IPS-18c (cell line): ENCODE measurements around the gene CASP10.
A peak's percentile ranks its signal among the peaks of the same experiment; 100 is the strongest.
"Not testable (repeated sequence)": the region's sequence is repeated elsewhere in the genome, so short reads cannot be mapped to it uniquely, and the experiment has no call there.

Experiments
- H3K4me3 ChIP-seq: 2 replicates; pipeline ENCODE4 v1.7.0; 2013; ENCODE audit warnings: low read depth, mild to moderate bottlenecking, low read length, moderate library complexity; ENCODE audit not compliant: insufficient read depth
- H3K9me3 ChIP-seq: one replicate; pipeline ENCODE4 v1.6.1; 2013; ENCODE audit warnings: mild to moderate bottlenecking, low read length, moderate library complexity; ENCODE audit not compliant: control insufficient read depth, insufficient read depth

CASP10 gene

DNA sequence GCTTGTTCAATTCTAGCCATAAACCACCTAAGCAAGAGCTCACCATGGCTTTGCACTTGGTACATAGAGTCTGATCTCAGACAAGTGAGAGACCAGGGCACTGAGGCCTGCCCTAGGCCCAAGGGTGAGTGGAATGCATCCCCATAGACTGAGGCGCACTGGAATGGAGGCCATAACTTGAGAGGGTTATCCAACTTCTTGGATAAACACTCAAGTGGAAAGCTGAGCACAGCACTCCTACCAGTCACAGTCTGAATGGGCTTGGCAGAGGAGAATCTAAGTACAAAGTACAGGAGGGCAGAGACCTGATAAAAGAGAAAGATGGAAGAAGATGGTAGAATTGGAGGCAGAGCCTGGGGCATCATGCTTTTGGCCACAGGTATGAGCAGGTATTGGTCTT, 30.4 kb upstream of the CASP10 start:
- H3K9me3 ChIP-seq = no peaks in the 10 kb centered on the region
- no peak overlapping the region for H3K4me3 ChIP-seq

DNA sequence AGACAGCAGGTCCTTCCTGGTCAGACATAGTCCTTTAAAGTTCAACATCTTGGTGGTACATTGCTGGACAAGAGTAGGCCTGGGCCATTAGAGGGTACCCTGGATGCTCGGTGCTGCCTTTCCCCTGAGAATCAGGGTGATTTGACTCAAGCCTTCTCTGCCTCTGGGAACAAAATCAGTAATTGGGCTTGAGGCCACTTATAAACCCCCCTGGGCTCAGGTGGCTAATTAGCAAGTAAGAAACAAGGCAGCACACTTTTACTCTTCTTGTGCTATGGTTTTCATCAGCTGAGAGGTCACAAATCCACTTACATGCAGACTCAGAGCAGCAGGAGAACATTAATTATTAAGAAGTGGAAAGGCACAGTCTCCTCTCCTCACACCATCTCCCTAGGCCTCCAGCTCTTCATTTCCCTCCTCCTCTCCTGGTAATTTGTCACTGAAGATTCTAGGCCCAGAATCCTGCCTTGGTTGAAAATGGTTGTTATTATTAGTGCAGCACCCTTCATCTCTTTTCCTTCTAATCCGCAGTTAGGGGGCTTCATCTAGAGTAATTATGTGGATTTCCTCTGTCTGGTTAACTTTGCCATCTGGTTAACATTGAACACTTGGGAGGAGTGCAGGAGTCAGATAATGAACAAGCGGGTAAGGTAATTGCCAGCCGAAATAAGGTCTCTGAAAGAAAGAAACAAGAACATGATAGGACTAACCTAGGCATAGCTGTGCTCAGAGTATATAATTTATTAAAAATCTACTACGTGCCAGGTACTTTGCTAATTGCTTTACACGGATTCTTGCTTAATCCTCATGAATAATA, 29.7 kb upstream of the CASP10 start:
- Histone ChIP-seq H3K4me3 (no peak overlapping the region), H3K9me3 (no peaks in the 10 kb centered on the region)

DNA sequence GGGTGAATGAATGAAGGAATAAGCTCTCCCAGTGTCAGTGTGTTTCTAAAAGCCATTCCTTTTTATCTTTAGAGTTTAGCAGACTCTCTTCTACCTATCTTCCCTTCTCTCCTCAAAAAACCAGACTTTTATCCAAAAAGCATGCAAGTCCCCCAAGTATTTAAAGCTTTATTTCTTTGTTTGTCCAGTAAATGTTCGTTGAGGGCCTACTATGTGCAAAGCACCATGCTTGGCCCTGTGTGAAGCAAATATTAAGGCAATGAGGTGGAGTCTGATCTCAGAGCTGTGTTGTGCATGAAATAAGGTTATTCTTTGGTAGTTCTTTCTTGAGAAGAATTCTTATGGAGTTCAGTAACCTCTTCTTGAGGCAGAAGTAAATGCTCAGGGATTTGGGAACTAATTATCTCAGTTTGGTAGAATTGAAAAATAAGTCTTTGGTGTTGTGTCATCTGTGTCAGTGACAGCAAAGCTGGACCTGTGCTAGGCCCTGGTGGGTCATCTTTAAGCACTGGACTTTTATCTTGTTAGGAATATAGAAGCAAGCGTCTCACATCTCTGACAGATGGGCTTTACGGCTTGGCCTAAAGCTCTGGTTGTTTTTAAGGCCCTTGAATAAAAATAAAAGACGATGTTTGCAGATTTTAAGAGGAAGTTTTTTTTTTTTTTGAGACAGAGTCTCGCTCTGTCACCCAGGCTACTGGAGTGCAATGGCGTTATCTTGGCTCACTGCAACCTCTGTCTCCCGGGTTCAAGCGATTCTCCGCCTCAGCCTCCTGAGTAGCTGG, 28.1 kb upstream of the CASP10 start:
- Histone ChIP-seq H3K9me3 (no peaks in the 10 kb centered on the region), H3K4me3 (no peak overlapping the region)

DNA sequence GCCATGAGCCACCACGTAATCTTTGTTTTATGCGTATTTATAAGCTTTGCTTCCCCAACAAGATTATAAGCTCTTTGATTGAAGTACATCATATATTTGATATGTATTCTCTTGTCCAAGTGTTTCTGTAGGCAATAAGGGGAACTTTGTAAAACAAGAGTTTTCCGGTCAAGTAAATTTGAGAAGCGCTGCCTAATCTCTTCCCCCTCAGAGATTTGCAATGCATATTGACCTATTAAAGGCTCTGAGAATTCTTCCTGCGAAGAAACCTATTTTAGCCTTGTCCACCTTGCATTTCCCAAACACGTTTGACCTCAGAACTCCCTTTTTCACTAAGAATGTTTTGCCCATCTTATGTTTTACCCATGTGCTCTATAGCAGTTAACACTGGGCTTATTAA, 26.9 kb upstream of the CASP10 start:
- Histone ChIP-seq H3K9me3 (no peaks in the 10 kb centered on the region), H3K4me3 (no peak overlapping the region)

DNA sequence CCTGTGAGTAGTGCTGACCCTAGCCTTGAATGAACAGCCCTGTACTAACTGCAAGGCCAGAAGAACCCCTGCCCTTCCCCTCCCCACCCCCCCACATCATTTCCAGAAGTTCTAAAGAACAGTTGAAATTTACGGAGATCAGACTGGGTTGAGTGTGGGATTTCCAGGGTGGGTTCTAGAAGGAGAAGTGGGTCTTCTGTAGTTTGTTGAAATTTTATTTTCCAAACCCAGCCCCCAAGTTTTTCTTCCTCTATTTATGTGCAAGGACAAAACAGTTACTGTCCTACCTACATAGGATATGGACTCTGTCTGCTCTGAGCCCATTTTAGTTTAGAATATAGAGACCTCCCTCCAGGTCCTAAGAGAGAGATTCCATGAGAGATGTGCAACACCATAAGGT, 26.3 kb upstream of the CASP10 start:
- Histone ChIP-seq H3K9me3 (no peaks in the 10 kb centered on the region), H3K4me3 (no peak overlapping the region)

DNA sequence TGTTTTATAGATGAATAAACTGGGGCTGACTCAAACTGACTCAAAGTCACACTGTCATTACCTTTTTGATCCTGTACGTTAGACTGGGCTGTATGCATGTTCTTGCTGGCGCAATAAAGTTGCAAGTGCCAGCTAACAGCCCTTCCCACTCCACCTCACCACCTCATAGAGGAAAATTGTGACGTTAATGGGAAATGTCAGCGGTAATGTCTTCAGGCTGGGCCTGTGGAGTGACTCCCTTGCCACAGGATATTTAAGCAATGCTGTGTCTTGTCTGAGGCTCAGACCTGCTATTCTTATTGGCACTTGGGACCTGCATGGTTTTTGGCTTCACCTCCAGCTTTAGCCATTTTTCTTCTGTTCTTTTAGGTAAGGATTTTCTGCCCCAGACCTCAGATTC, 25.2 kb upstream of the CASP10 start:
- H3K4me3 ChIP-seq = no peak overlapping the region
- no peaks in the 10 kb centered on the region for H3K9me3 ChIP-seq

DNA sequence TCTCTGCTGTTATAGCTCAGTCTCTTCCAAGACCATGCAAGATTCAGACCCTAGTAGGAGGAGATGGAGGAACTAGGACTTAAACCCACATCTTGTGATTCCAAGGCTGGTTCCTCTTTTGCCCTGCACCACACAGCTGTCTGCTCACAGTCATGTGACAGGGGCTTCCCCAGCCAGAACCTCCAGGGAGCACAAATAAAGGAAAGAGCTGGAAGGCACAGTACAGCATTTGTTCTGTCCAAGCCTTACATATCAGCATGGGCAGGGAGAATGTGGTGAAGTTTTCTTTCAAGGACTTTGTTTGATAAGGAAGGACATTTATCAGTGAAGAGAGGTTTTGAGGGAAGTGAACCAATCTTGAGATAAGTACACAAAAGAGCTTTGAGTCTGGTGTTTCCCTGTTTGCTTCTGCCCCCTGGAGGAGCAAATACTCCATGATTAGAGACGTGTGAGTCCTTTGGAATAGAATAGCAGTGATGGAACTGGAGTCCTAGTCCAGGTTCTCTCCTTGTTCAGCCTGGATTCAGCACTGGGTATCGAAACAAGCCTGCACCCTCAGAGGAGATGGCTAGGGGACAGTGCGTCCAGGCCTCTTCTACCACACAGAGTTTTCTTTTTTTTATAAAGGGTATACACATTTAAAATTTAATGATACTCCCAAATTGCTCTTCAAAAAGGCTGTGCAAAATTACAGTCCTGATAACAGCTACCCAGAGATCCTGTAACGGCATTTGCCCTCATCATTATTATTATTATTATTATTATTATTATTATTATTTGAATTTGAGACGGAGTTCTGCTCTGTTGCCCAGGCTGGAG, 24.6 kb upstream of the CASP10 start:
- Histone ChIP-seq H3K4me3 (no peak overlapping the region), H3K9me3 (no peaks in the 10 kb centered on the region)

DNA sequence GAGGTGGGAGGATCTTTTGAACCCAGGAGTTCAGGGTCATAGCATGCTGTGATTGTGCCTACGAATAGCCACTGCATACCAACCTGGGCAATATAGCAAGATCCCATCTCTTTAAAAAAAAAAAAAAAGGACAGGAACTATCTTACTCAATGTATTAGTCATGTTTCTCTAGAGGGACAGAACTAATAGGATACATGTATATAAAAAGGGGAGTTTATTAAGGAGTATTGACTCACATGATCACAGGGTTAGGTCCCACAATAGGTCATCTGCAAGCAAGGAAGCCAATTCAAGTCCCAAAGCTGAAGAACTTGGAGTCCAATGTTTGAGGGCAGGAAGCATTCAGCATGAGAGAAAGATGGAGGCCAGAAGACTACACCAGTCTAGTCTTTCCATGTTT, 18.8 kb upstream of the CASP10 start:
- Histone ChIP-seq H3K9me3 (peaks cover 7% of the 10 kb centered on the region), H3K4me3 (no peak overlapping the region)

DNA sequence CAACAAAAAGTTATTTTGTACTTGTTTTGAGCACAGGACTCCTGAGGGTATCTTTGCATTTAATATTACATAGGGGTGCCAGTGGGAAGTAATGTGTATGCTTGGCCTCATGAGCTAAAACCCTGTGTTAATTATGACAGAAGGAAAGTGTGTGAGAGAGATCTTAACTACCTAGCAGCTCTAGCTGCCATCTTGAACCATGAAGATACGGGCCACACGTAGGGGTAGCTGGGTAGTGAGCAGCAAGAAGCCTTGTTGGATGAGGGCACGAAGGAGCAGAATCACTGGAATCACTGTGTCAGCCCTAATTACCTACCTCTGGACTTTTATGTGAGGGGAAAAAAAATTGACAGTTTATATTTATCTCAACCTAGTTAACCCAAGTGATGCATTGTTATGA, 15.4 kb upstream of the CASP10 start:
- Histone ChIP-seq H3K4me3 (no peak overlapping the region), H3K9me3 (peaks cover 7% of the 10 kb centered on the region)

DNA sequence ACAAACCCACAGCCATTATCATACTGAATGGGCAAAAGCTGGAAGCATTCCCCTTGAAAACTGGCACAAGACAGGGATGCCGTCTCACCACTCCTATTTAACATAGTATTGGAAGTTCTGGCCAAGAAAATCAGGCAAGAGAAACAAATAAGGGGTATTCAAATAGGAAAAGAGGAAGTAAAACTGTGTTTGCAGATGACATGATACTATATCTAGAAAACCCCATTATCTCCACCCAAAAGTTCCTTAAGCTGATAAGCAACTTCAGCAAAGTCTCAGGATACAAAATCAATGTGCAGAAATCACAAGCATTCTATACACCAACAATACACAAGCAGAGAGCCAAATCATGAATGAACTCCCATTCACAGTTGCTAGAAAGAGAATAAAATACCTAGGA, 14.4 kb upstream of the CASP10 start:
- H3K9me3 ChIP-seq, H3K4me3 ChIP-seq: not testable (repeated sequence)

DNA sequence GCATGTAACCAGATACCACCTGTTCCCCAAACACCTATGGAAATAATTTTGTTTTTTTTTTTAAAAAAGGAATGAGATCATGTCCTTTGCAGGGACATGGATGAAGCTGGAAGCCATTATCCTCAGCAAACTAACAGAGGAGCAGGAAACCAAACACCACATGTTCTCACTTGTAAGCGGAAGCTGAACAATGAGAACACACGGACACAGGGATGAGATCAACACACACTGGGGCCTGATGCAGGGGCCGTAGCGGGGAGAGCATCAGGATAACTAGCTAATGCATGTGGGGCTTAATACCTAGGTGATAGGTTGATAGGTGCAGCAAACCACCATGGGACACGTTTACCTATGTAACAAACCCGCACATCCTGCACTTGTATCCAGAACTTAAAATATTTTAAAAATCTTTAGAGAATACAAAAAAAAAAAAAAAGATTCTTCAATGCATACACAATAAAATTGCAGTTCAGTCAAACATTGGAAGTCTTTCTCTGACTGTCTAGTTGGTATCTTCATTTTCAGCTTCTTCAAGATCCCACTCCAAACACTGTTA, 11.6 kb upstream of the CASP10 start:
- Histone ChIP-seq H3K4me3 (no peak overlapping the region), H3K9me3 (peaks cover 5% of the 10 kb centered on the region)

DNA sequence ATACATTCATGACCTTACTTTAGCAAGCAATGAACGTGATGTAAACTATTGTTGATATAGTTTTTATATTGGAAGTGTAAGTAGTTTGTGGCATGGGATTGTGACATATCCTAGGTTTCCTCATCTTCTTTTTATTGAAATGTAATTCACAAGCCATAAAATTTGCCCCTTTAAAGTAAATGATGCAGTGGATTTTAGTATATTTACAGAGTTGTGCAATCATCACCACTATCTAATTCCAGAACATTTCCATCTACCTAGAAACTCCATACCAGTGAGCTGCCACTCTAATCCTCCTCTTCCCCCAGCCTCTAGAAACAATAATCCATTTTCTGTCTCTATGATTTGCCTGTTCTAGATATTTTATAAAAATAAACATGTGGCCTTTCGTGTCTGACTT, 10.7 kb upstream of the CASP10 start:
- H3K9me3 ChIP-seq = peaks cover 5% of the 10 kb centered on the region
- H3K4me3 ChIP-seq = no peak overlapping the region

DNA sequence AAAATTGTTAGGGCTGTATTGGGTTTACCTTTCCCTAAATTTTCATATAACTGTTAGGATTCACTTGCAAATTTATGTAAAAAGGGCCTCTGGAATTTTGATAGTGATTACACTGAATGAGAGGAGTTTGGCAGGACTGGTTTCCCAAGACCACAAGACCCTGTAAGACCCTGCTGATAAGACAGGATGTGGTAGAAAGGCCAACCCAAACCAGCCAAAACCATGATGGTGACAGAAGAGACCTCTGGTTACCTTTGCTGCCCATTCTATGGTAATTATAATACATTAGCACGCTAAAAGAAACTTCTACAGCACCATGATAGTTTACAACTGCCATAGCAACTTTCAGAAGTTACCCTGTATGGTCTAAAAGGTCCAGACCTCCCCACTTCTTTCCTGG, 8.3 kb upstream of the CASP10 start:
- H3K4me3 ChIP-seq = no peak overlapping the region
- peaks cover 4% of the 10 kb centered on the region for H3K9me3 ChIP-seq

DNA sequence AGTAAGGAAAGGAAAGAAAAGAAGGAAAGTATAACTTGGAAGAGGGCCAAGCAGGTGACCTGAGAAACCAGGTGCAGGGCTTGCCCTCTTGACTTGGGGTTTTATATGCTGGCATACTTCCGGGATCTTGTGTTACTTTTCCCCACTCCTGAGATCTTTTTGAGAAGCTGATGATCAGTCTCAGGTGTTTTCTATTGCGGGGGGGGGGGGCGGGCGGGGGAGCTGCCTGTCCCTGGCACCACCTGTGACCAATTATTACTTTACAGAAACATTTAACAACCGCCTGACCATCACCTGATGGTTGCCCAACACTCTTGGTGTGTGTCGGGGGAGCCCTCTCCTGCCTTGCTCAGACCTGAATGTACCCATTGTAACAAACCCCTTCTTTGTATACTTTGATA, 6.9 kb upstream of the CASP10 start:
- Histone ChIP-seq H3K9me3 (peaks cover 4% of the 10 kb centered on the region), H3K4me3 (no peak overlapping the region)

DNA sequence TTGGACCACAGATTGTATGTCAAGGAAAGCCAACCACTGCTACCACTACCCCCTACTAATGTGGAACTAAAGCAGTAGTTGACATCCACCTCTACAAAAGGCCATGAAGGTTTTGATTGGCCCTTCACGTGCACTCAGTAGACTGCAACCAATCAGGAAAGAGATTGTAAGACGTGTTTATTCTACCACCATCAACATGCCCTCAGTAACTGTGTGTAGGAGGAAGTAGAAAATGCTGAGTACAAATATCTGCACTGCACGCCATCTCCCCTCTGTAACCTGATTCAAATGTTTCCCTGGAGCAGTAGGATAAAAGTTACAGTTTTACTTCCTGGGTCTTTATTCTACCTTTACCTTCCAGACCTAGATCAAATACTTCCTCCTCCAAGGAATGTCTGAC, 2.9 kb upstream of the CASP10 start:
- Histone ChIP-seq H3K4me3 (no peak overlapping the region), H3K9me3 (peaks cover 4% of the 10 kb centered on the region)

DNA sequence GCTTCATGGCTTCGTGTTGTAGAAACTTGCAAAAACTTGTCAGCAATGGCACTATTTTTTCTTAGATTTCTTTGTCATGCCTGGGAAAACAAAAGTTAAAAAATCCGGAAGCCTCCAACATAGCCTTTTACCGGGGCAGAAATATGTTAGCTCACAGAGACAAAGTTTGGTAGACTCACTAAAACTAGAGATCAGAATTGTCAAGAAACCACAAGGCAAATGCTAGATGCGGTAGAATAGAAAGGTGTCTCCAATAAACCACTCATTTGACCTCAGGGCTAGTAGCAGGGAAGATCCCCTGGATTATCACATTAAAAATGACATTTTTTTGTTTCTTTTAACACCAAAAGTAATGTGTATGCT, 405 bp downstream of the CASP10 start:
- H3K9me3 ChIP-seq = peaks cover 4% of the 10 kb centered on the region
- peak overlapping the region; percentile 32; the same call in 1 of the 2 replicates for H3K4me3 ChIP-seq

DNA sequence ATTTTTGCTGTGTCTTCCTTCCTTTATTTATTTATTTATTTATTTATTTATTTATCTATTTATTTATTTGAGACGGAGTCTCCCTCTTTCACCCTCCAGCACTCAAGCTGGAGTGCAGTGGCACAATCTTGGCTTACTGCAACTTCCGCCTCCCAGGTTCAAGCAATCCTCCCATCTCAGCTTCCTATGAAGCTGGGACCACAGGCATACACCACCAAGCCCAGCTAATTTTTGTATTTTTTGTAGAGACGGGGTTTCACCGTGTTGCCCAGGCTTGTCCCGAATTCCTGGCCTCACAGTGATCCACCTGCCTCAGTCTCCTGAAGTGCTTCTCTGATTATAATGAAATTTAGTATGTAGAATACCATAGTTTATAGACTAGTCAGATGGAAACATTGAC, 894 bp downstream of the CASP10 start:
- H3K4me3 ChIP-seq, H3K9me3 ChIP-seq: not testable (repeated sequence)
